Measurements from ENCODE around the gene CFAP100.

CFAP100 gene

GRCh38 chr3:126406389-126407296 lies 11.9 kb downstream of the CFAP100 start:
- FAIRE-seq = no peak

- FAIRE-seq = no peak
Measured at GRCh38 chr3:126407412-126408044, 12.8 kb downstream of the CFAP100 start.

DNA sequence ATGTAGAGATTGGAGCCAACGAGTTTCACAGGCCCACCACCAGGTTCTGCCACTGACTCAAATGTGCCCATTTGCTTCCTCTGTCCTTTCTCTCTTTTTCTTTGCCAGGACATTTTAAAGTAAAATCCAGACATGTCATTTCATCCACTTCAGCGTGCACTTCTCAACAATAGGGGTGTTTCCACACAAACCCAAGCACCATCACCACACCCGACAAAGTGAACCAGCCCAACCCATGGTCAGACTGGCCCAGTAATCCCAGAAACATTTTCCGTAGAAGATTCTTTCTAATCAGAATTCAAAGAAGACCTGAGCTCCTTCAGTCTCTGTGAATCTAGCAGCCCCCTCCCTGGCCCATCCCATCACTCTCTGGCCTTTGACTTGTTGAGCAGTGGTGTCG lies 13.4 kb downstream of the CFAP100 start:
- no peak for FAIRE-seq

DNA sequence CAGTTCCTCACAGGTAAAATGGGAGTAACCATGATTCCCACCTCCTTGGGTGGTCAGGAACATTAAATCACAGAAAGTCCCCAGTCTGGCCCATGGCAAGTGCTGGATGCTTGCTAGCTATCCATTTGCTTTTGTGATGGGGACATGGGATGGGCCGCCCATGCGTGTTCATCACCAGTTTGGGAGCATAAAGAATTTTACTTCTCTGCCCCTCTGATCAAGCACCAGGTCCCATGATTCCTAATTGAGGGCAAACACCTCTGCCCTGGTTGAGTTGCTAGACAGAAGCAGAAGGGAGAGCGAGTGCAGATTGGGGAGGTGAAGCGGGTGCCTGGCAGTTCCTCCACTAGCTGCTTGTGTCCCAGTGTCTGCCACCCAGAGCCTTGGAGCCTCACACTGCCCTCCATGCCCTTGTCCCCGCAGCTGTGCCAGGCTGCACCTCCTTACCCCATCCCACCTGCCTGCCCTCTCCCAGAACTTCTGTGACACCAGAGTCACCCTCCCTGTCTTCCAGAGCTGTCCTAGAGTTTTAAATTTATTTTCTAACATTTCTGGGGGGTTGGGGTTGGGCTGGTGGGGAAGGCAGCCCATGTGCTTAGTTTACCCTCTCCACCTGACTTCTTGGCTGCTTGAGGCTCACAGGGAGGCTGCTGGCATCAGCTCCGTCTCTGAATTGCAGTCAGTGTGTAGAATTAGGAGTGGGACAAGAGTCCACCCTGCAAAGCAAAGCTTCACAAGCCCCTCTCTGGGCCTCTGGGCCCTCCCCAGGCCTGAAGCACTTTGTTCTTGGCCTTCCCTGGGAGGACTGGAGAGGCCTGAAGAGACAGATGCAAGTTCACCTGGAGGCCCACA lies 18.4 kb downstream of the CFAP100 start:
- FAIRE-seq = no peak

DNA sequence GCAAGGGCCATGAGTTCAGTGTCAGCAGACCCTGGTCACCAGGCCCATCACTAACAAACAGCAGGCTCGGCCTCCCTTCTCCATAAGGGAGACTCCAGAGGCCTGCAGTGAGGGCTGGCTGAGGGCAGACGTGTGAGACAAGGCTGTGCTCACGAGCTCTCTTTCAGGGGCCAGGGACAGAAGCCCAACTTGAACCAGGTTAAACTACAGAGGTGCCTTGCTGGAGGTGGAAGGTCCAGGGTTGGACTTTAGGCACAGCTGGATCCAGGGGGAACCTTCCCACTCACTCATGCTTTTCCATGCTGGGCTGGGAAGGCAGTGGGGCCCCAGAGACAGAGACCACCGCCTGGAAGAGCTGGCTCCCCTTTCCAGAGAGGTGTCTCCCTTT lies 19.0 kb downstream of the CFAP100 start:
- no peak for FAIRE-seq

- FAIRE-seq = no peak
Measured at GRCh38 chr3:126414406-126414805, 19.7 kb downstream of the CFAP100 start.

GRCh38 chr3:126414961-126415660 lies 20.4 kb downstream of the CFAP100 start:
- no peak for FAIRE-seq

DNA sequence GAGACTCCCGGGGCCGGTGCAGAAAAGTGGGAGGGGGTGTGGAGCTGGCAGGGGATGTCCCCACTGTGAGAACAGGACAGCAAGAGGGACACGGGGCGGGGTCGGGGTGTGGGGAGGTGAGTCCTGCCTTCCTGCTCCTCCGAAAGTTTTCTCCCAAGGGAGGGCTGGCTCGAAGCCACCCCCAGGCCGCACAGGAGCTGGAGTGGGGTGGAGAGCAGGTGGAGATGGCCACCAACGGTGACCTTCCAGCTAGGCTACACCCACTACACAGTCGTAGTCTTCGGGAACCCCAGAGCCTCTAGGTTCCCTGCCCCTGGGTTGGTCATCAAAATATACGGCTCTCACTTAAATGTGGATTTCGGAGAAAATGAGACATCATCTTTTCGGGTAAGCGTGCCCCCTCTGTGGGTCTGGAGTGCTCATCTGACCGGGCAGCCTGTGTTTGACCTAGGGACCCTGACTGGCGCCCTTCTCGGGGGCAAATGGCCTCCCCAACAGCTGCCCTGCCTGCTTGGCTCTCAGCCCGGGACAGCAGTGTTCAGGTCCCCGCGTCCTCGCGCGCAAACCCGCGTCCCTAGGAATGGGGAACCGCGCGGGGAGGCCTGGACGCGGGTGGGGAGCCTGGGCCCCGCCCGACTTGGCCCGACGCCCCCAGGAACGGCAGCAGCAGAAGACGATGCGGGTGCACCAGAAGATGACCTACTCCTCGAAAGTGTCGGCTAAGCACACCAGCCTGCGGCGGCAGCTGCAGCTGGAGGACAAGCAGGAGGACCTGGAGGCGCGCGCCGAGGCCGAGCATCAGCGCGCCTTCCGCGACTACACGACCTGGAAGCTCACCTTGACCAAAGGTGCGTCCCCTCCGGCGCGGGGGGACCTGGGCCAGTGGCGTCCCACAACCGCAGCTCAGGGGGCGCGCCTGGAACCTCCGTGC lies 21.2 kb downstream of the CFAP100 start:
- no peak for FAIRE-seq

- FAIRE-seq = no peak
Measured at GRCh38 chr3:126416943-126417342, 22.2 kb downstream of the CFAP100 start.

DNA sequence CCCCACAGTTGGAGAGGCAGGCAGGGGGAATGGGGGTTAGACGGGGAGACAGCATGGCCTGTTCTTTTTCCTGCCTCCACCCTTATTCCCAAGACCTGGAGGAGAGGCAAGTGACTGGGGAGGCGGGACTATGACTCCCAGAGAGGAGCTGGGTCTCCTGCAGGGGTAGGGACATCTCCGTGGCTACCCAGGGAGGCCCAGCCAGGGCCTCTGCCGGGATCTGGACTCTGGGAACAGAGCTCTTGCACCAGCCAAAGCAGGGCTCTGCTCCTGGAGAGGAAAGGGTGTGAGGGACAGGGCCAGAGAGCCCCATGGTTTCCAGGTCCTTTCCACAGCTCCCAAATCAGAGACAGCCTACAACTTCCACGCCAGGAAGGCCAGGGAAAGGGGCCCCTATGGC lies 22.8 kb downstream of the CFAP100 start:
- FAIRE-seq = no peak

GRCh38 chr3:126417981-126418530 lies 23.3 kb downstream of the CFAP100 start:
- FAIRE-seq = no peak

DNA sequence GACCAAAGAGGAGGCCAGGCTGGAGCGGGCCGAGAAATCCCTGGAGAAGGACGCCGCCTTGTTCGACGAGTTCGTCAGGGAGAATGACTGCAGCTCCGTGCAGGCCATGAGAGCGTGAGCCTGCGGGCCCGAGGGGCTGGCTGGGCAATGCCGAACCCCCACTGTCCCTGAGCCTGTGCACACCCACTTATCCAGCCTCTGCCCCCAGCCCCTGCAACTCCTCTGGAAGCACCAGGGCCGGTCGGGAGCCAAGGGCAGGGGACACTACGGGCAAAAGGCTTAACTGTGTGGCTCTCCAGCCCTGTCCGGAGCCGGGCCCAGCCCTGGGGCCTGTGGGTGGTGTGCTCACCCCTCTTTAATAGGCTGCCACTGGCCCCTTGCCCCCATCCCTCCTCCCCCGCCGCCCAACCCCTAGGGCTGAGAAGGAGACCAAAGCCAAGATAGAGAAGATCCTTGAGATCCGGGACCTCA lies 24.0 kb downstream of the CFAP100 start:
- no peak for FAIRE-seq

- FAIRE-seq = no peak
Measured at GRCh38 chr3:126419151-126419703, 24.5 kb downstream of the CFAP100 start.

DNA sequence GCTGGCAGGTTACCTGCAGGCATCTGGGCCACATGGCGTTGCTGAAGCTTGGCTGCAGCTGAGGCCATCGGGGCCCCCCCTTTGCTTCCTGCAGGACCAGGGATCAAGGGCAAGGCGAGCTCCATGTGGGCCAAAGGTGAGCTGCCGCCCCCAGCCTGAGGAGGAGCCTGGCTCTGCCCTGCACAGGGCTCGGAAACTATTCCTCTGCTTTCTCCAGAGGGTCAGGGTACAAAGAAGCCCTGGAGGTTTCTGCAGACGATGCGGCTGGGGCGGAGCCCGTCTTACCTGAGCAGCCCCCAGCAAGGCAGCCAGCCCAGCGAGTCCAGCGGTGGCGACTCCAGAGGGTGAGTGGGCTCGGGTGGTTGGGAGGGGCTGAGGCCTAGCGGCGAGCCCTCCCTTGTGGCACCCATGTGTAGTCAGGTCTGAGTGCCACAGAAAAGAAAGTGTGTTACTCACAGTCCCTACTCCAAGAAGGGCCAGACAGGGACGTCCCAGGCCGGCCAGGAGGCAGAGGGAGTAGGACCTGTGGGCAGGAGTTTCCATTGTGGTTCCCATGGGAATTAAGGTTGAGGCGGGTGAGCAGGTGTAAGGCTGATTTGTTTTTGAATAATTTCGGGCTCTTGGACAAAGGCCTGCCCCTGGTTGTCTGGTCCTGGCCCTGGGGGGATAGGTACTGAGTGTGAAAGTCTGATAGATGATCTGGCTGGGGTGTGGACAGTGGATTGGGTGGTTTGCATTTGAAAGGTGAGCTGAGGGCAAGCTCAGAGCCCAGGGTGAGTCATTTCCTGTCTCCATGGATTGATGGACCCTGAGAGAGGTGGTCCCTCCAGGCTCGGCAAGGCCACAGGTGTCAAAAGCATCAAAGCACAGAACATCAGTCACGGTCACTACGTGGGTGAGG lies 25.4 kb downstream of the CFAP100 start:
- FAIRE-seq = no peak

DNA sequence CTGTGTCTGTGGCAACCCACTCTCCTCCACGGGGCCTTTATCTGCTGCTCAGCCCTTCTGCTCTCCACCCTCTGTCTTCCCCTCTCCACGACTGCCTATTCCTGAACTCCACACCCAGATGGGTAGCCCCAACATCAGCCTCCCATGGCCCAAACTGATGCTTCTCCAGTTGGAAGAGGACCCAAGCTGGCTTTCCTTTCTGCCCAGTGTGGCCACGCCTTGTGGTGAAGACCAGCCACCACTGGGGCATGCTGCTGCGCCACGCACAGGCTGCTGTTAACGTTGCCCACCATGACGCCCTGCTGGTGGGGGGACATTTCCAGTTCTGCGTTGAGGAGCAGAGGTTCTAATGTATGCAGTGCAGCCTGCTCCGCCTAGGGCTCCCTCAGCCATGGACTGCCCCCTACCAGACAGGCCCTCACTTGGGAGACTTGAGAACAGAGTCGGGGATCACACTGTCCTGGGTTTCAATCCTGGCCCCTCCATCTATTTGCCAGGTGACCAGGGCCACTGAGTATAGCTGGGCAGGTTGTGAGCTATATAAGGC lies 26.9 kb downstream of the CFAP100 start:
- no peak for FAIRE-seq

GRCh38 chr3:126422121-126422520 lies 27.4 kb downstream of the CFAP100 start:
- FAIRE-seq = no peak

GRCh38 chr3:126422571-126423091 lies 27.9 kb downstream of the CFAP100 start:
- no peak for FAIRE-seq

GRCh38 chr3:126423191-126424038 lies 28.7 kb downstream of the CFAP100 start:
- FAIRE-seq = no peak

Data from A204.1 (cell line).